Epithelial cell of esophagus (primary cell): Measurements from ENCODE around the gene HCN1.

ENCODE experiments used
- DNase-seq: peaks from one replicate; pipeline ENCODE4 v3.0.0; 2010; ENCODE audit warnings: low read depth
- H3K4me3 ChIP-seq: 2 replicates; pipeline ENCODE4 v1.5.1; 2011; ENCODE audit warnings: mild to moderate bottlenecking, low read length, control low read depth
- TF ChIP-seq, protein P1 (sequence below): IDR thresholded peaks from 2 replicates; pipeline ENCODE4 v1.5.1; 2011; ENCODE audit warnings: low read depth, mild to moderate bottlenecking, low read length, control low read depth, inconsistent platforms; ENCODE audit not compliant: insufficient read depth; ENCODE audit errors: missing control alignments

Gene HCN1

DNA sequence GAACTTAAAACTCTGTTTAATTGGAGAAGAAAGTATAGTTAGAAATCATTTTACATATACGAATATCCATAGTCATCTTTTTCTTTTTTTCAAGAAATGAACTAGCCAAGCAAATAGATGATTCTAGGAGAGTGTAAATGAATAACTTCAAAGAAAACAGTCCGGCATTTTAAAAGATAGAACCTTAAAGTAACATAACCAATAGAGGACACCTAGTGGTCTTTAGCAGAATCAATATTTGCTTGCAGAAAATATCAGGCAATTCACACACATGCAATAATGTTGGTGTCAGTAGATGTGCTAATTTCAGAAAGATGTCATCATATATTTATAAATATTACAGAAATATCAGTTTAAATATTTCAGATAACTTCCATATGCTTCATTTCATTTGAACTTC, 57.1 kb downstream of the HCN1 start:
- DNase-seq: peak; percentile 0
- TF ChIP-seq, protein P1, sequence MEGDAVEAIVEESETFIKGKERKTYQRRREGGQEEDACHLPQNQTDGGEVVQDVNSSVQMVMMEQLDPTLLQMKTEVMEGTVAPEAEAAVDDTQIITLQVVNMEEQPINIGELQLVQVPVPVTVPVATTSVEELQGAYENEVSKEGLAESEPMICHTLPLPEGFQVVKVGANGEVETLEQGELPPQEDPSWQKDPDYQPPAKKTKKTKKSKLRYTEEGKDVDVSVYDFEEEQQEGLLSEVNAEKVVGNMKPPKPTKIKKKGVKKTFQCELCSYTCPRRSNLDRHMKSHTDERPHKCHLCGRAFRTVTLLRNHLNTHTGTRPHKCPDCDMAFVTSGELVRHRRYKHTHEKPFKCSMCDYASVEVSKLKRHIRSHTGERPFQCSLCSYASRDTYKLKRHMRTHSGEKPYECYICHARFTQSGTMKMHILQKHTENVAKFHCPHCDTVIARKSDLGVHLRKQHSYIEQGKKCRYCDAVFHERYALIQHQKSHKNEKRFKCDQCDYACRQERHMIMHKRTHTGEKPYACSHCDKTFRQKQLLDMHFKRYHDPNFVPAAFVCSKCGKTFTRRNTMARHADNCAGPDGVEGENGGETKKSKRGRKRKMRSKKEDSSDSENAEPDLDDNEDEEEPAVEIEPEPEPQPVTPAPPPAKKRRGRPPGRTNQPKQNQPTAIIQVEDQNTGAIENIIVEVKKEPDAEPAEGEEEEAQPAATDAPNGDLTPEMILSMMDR: no peak
- no peak overlapping the region for H3K4me3 ChIP-seq

DNA sequence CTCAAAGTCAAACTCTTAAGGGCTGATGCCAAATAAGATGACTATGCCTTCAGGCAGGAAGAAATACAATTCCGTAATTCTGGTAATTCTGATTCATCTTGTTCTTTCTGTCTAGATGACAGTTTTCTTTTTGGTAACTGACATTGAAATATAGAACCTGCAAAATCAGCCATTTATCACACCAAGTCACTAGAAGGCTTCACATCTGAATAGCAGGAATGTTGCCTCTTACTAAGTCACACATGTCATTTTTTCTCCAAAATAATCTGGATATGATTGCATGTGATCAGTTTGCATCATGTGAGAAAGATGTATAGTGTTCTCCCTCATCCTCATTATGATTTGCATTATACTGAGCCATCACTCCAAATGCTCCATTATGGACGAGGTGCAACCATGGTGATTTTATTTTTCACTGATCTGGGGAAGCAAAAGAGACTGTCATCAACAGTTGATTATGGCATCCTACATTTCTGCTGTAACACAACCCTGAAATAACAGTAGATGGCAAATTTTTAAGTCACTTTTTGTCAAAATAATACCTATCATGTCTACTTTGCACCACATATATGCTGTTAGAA, 69.0 kb downstream of the HCN1 start:
- no peak for DNase-seq
- TF ChIP-seq, protein P1: no peak
- H3K4me3 ChIP-seq: no peak overlapping the region

- DNase-seq: no peak
- H3K4me3 ChIP-seq: no peak overlapping the region
- TF ChIP-seq, protein P1: no peak
Measured at GRCh38 chr5:45623832-45624231, 72.3 kb downstream of the HCN1 start.

DNA sequence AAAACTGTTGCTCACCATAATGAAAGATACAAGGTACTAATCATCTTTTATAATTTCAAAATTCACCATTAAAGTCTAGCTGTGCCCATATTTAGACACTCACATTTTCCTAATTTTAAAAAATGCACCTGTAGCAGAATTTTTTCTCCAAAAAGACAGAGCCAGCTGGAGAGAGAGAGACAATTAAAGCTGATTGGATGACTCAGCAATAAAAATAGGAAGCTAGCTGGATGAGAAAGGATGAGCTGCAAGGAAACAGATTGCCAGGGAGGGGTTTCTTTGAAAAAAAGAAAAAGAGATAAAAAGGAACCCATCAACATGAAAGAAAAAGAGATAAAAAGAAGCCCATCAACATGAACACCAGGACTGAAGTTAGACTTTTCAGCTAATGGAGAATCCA, 73.8 kb downstream of the HCN1 start:
- DNase-seq: no peak
- no peak overlapping the region for H3K4me3 ChIP-seq
- TF ChIP-seq, protein P1: no peak

- TF ChIP-seq, protein P1: no peak
- no peak for DNase-seq
- H3K4me3 ChIP-seq: no peak overlapping the region
Measured at GRCh38 chr5:45617859-45618416, 78.2 kb downstream of the HCN1 start.

DNA sequence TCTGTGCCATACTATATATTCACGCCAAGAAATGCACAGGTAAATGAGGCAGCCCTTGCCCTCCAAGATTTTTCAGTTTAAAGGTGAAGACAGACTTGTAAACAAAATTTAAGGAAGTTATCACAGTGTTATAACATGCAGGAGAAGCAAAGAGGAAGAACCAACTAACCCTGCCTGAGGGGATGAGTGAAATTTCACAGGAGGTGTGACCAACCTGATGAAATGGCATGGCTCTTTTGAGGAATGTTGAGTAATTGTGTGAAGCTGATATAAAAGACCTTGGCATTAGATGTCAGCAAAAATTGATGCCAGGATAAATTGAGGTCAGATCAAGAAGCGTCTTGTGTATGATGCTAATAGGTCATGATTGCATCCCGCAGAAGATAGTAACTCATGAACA, 86.5 kb downstream of the HCN1 start:
- peak; percentile 24 for DNase-seq
- TF ChIP-seq, protein P1: no peak
- no peak overlapping the region for H3K4me3 ChIP-seq

DNA sequence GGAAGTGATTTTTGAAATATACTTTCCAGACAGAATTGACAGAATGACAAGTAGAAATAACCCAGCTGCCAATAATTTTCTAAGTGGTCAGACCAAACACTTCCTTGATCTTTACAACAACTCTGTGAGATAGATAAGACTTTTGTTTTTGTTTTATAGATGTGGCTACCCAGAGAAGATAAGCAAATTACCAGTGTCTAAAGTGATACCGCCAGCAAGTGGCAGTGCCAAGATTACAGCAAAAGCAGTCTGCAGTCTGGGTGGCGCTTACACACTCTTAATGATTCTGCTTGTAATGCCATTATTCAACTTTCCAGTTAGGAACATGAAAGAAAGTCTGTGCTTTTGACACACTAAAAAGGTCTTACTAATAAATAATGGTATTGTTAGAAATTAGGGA, 92.1 kb downstream of the HCN1 start:
- H3K4me3 ChIP-seq: no peak overlapping the region
- TF ChIP-seq, protein P1: no peak
- DNase-seq: no peak
